Activated CD8-positive, alpha-beta memory T cell treated with anti-CD3 and anti-CD28 coated beads for 24 hours (primary cell): ENCODE measurements around the gene GEMIN4.
A peak's percentile ranks its signal among the peaks of the same experiment; 100 is the strongest.

Experiments used
- DNase-seq: peaks from one replicate; pipeline ENCODE4 v3.0.0-alpha.2; 2020

GEMIN4 gene

GRCh38 chr17:740240-741017 is 11.6 kb downstream of the GEMIN4 start:
- no peak for DNase-seq

GRCh38 chr17:737561-738113 is 14.4 kb downstream of the GEMIN4 start:
- no peak for DNase-seq

GRCh38 chr17:733743-734142 is 18.3 kb downstream of the GEMIN4 start:
- no peak for DNase-seq

- no peak for DNase-seq
These were observed 19.0 kb downstream of the GEMIN4 start for GRCh38 chr17:732902-733720.

GRCh38 chr17:732067-732901 is 19.8 kb downstream of the GEMIN4 start, which contains the start of gene TLCD3A:
Gene TLCD3A, plus strand, starts transcription at chr17:732596. Its CDS starts 52 bp downstream, at chr17:732648.
- peak; percentile 78 for DNase-seq

GRCh38 chr17:731644-732066 is 20.4 kb downstream of the GEMIN4 start:
- no peak for DNase-seq

- no peak for DNase-seq
These were observed 23.2 kb downstream of the GEMIN4 start for GRCh38 chr17:728911-729310.

GRCh38 chr17:726271-726919 is 25.7 kb downstream of the GEMIN4 start:
- DNase-seq: no peak

GRCh38 chr17:725746-726145 is 26.3 kb downstream of the GEMIN4 start:
- DNase-seq: no peak

GRCh38 chr17:725084-725483 is 27.0 kb downstream of the GEMIN4 start:
- no peak for DNase-seq

GRCh38 chr17:721540-721937 is 30.5 kb downstream of the GEMIN4 start:
- no peak for DNase-seq

GRCh38 chr17:720706-721539 is 31.1 kb downstream of the GEMIN4 start:
- DNase-seq: no peak

- no peak for DNase-seq
These were observed 34.0 kb downstream of the GEMIN4 start for GRCh38 chr17:718075-718474.

GRCh38 chr17:708132-708531 is 43.9 kb downstream of the GEMIN4 start:
- DNase-seq: no peak

GRCh38 chr17:705863-706262 is 46.2 kb downstream of the GEMIN4 start:
- DNase-seq: no peak

GRCh38 chr17:705011-705410 is 47.1 kb downstream of the GEMIN4 start:
- DNase-seq: no peak

- no peak for DNase-seq
These were observed 47.8 kb downstream of the GEMIN4 start for GRCh38 chr17:704111-704864.

GRCh38 chr17:703081-703875 is 48.8 kb downstream of the GEMIN4 start:
- no peak for DNase-seq

- DNase-seq: no peak
These were observed 51.5 kb downstream of the GEMIN4 start for GRCh38 chr17:700504-701094.
